HT1080 (cell line): ENCODE results near the gene TULP1. TPM values are rescaled to one million over a fixed set of nuclear protein-coding genes. Genes with fewer than 3 reads are reported as not detected.
"Not testable (repeated sequence)": the region's sequence is repeated elsewhere in the genome, so short reads cannot be mapped to it uniquely, and the experiment has no call there.

Experiments
- DNase-seq: peaks from one replicate; pipeline ENCODE4 v3.0.0-alpha.2; 2015; ENCODE audit warnings: low read depth
- polyA plus RNA-seq, 2 experiments: library from polyadenylated mRNA; depleted of rRNA; stranded (reverse); fragments of >200 nt; gene quantifications; 2 replicates each; pipeline ENCODE4 v1.2.3, GENCODE V29; 2015
- total RNA-seq: library from RNA; depleted of rRNA; stranded (reverse); fragments of >200 nt; shearing (Covaris generic); gene quantifications from 2 replicates; pipeline ENCODE4 v1.2.3, GENCODE V29; 2014; rRNA removed

Gene TULP1
- total RNA-seq: not detected in 2 replicates
- polyA plus RNA-seq (2015; cell fraction: cytosol; rRNA removed): not detected in 2 replicates
- polyA plus RNA-seq (2015; cell fraction: nucleus; rRNA removed): not detected in 2 replicates

DNA sequence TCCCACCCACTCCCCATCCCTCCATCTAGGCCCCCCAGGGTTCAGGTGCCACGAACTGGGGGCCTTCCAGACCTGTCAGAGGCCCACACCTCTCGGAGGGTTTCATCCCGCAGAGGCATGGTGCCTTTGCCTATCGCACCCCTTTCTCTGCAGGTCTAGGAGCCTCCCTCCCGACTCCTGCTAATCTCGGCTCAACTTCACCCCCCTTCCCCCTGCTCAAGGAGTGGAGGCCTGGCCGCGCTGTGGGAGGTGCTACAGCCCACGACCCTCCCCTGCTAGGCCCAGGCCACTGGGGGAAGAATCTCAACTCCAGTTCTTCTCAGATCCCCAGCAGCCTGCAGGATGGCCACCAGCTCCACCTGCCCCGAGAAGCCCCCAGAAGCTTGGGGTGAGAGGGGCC, at the start of gene TULP1:
Gene TULP1 (minus strand): TSS at position 157 of the 400 bp plus-strand sequence. CDS start 38 bp downstream, at position 119.
- DNase-seq: no peak

DNA sequence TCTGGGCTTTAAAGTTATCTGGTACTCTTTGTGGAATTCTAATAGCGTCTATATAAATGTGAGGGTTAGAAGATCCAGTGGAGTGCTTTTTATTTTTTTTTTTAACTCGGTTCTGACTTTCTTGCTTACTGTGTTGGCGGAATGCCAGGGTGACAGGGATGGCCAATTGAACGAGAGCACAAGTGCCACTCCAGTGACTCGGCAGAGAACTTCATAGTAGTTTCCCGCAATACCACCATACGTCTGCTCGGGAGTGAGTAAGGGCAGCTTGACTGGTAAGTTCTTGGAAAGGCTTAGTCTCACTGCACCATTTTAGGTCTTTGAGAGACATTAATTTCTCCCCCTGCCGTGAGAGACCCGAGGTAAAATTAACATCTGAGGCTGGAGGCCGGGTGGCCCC, 49.4 kb upstream of the TULP1 start:
- no peak for DNase-seq

DNA sequence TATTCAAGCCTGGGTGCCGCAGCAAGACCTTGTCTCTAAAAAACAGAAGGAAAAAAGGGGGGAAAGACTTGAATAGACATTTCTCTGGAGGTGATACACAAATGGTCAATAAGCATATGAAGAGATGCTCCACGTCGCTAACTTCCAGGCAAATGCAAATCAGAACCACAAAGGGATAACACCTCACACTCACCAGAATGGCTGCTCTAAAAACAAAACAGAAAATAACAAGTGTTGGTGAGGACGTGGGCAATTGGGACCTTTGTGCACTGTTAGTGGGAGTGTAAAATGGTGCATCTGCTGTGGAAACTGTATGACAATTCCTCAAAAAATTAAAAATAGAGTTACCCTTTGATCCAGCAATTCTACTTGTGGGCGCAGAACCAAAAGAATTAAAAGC, 48.4 kb upstream of the TULP1 start:
- no peak for DNase-seq

DNA sequence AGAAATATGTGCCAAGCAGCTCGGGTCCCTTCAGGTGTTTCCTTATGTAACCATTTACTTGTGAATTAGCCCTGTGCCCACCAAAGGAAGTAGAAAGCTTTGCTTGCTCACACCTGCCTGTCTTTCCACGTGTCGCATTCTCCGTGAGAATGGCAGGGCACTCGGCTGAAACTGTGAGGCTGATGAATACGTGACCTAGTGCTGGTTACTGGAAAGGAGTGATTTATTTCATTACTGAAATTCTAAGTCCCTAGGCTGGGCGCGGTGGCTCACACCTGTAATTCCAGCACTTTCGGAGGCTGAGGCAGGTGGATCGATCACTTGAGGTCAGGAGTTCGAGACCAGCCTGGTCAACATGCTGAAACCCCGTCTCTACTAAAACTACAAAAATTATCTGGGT, 45.9 kb upstream of the TULP1 start:
- DNase-seq: no peak

DNA sequence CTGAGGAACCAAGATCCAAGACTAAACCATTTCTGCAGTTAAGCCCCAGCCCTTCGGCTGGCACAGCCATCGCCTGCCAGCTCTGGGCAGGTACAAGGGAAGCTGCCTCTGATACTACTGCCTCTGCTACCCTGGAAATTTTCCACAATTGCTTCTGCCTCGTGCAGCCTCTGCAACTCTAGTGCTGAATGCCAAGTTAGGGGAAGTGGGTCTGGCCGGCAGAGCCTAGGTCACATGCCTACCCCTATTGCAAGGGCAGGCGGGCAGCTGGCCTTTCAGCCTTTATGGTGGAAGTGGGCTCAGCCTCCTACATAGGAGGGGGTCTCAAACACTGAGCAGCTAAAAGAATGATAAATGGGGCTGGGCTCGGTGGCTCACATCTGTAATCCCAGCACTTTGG, 44.5 kb upstream of the TULP1 start:
- no peak for DNase-seq

DNA sequence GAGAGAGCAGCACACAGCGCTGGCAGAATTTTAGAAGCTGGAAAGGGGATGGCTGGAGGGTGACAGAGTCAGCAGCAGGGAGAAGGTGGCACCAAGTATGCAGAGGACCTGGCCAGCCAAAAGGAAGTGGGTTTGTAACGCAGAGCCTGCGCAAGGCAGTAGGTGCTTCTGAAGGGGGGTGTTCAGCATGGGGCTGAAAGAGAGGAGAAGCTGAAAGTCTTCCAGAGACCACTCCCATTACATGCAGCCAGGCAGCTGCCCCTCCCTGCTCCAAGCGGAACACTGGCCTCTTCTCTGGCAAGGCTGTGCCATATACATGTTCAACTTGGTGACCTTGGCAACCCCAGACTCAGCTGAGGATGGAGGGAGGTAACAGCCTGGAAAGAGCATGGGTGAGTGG, 42.1 kb upstream of the TULP1 start:
- no peak for DNase-seq

DNA sequence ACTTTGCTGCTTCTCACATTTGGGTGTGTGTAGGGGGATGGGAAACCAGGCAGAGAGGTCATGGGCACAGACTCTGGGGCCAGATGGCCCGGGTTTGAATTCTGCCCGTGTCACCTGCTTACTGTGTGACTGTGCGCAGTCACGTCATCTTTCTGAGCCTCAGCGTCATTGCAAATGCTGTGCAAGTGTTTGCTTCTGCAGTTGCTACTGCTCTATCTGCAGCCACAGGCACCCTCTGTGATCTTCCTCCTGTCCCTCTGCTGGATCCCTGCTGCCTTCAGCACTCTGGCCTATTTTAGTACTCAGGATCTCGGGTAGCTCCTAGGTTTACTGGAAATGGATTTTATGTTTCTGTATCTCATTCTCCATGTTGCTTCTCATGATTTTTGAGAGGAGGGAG, 40.6 kb upstream of the TULP1 start:
- DNase-seq: no peak

DNA sequence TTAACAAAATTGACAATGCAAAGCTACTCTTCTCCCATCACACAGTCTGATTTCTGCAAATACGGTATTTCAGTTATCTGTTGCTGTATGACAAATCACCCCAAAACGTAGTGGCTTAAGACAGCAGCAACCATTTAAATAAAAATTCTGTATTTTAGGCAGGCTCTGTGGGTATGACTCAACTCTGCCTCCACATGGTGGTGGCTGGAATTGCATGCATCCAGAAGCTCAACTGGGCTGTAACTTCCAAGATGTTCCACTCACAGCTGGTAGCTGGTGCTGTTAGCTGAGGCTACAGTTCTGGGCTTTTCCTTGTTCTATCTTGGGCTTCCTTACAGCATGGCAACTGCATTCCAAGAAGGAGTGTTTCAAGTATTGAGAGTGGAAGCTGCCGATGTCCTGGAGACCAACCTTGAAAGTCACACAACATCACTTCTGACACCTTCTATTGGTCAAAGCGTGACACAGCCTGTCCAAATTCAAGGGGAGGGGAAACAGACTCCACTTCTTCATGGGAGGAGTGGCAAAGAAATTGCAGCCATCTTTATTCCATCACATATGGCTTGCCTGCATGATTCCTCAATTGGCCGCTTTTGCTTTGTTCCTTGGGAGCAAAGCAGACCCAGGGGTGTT, 39.7 kb upstream of the TULP1 start:
- peak; percentile 47 for DNase-seq

DNA sequence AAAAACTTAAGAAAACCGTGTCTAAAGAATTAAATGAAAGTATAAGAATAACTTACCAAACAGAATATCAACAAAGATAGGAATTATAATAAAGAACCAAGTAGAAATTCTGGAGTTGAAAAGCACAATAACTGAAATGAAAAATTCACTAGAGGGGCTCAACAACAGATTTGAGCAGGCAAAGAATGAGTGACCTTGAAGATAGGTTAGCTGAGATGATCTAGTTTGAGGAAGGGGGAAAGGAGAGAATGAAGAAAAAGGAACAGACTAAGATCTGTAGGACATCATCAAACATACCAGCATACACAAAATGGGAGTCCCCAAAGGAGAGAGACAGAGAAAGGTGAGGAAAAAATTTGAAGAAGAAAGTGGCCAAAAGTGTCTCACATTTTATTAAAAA, 37.7 kb upstream of the TULP1 start:
- DNase-seq: no peak

DNA sequence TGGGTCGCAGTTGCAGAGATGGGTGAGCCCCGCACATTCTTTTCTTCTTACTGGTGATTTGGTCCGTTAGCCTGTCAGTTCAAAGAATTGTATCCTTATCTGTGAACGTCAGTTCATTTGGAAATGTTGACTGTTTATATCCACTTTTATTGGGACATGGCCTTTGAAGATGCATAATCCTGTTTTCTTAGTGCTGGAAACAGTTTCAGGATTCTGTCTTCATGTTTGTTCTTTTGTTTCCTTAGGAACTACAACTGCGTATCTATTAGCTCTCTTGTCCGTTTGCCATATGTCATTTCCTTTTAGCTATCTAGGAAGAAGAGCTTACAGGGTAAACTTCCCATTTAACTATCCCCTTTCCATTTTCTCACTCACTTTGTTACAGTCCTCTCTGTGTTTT, 35.0 kb upstream of the TULP1 start:
- DNase-seq: no peak

DNA sequence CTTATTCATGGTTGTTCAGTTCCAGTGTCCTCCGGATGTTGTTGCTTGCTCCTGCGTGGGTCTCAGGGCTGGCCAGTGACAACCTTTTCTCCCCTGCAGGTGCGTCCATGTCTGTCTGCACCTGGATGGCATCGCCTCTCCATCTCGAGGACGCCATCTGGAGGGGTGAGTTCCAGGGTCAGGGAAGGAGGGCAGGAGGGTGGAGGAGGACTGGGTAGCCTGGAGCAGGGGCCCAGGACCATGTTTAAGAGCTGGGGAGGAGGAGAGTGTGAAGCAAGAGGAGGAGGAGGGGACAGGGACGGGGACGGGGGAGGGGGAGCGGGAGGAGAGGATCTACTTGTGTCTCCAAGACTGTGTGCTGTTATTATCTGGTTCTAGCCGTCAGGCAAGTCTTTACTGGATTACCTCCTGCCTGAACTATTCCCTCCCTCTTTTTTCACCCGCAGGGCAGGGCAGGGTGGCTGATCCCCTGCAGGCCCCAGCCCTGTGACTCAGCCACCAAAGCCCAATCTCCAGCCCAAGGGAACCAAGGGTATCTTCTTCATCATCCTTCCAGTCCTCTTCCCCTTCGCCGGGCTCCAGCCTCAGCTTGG, 32.2 kb upstream of the TULP1 start:
- no peak for DNase-seq

DNA sequence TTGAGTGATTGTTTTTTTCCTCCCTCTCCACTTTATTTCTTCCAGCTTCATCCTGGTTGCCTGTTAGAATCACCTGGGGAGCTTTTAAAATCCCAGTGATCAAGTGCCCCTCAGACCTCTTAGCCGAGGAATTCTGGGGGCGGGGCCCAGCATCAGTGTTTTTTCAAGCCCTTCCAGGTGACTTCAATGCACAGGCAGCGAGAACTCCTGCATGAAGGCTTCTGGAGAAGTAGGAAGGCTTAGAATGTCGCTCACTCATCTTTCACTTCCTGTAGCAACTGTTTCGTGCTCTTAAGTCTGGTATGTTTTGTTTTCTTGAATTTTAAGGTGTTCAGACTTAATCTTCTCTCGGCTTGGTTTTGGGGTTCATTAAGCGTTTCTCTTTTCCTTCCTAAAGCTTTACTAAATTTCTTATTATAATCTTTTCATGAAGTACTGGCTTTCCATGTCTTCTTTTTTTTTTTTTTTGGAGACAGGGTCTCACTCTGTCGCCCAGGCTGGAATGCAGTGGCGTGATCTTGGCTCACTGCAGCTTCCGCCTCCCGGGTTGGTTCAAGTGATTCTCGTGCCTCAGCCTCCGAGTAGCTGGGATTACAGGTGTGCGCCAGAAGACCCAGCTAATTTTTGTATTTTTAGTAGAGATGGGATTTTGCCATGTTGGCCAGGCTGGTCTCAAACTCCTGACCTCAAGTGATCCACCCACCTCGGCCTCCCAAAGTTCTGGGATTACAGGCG, 30.9 kb upstream of the TULP1 start:
- peak; percentile 11 for DNase-seq

DNA sequence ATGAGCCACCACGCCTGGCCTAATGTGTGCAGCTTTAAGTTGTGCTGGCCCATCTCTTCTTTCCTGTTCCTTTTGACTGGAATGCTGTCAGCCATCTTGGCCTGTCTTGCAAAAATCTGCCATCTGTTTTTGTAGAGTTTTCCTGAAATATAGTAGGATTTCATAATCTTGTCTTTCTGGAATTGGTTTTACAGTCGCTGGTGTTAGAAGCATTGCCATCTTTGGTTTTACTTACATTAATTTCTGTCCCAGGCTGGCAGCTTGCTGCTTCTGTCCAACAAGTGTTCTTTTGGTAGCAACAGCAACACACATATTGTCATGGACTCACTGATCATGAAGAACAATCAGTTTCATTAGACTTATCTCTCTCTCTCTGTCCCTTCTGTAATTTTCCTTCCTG, 29.1 kb upstream of the TULP1 start:
- DNase-seq: no peak

DNA sequence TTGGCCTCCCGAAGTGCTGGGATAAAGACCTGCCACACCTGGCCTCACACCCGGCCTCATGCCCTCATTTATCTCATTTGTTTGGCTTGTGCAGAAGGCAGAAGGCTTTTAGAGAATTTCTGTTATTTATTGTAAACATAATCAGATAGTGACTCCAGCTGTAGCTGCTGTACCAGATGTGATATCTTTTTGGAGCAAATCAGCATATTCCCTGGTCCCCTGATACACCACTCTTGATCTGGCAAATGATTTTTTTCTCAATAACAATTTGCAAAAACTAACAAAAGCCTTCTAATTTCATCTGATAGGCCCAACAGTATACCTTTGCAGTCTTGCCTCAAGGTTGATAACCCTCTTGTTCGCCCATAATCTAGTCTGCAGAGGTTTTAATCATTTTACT, 26.5 kb upstream of the TULP1 start:
- DNase-seq: no peak

DNA sequence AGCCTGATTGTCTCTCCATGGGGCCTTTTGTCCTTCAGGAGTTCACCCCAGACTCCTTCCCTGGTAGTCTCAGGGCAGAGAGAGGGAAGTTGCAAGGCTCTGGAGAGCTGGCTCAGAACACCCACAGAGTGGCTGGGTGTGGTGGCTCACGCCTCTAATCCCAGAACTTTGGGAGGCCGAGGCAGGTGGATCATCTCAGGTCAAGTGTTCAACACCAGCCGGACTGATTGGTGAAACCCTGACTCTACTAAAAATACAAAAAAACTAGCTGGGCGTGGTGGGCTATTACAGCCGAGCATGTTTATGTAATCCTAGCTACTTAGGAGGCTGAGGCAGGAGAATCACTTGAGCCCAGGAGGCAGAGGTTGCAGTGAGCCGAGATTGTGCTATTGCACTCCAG, 23.2 kb upstream of the TULP1 start:
- DNase-seq: not testable (repeated sequence)

DNA sequence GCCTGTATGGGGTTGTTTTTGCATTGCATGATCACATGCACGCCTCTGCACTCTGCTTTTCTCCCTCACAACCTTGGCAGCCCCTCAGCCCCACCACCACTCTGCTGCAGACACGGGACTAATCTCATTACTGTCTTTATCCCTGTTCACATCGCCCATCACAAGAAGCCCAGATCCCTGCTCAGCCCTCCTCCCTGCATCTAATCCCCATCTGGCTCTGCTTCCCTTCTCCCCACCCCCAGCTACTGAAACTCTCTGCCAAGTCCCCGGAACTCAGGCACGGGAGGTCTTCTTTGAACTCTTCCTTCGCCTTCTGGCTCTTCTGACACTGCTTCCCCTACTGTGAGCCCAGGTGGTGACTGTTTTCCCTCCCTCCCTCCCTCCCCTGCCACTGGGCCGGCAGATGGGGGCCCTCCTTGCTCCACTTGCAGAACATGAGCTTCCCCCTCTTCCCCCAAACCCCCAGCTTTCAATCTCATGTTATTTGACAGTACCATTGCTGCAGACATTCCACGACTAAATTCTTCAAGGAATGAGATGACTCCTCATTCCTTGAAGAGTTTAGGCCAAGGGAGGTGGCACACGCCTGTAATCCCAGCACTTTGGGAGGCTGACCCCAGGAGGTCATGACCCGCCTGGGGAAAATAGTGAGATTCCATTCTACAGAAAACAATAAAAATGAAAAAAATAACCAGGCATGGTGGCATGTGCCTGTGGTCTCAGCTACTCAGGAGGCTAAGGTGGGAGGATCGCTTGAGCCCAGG, 21.9 kb upstream of the TULP1 start:
- no peak for DNase-seq

DNA sequence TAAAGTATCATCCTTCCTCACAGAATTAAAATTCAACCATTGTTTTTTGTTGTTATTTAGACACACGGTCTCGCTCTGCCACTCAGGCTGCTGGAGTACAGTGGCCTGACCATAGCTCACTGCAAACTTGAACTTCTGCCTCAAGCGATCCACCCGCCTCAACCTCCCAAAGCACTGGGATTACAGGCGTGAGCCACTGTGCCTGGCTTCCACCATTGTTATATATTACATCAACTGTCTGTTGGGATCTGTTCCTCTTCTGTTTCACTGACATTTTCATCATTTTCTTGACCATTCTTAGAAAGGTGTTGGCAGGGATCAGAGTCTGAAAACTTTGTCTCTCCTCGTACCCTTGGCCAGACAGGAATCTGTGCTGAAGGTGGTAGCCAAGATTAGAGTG, 21.3 kb upstream of the TULP1 start:
- no peak for DNase-seq

DNA sequence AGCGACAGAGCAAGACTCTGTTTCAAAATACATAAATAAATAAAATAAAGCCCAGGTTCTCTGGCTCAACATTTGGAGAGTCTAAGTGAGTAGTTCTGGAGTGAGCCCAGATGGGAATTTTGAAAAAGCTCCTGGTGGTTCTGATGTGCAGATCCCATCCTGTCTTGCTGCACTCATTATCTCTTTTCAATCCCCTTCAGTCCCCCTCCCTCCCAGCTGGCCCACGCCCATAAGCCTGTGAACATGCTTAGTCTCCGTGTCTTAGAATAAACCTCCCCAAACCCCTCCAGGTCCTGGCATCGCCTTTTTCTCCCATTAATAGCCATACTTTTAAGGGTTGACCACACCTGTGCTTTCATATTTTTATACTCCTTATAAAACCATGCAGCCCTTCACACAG, 19.4 kb upstream of the TULP1 start:
- DNase-seq: no peak

DNA sequence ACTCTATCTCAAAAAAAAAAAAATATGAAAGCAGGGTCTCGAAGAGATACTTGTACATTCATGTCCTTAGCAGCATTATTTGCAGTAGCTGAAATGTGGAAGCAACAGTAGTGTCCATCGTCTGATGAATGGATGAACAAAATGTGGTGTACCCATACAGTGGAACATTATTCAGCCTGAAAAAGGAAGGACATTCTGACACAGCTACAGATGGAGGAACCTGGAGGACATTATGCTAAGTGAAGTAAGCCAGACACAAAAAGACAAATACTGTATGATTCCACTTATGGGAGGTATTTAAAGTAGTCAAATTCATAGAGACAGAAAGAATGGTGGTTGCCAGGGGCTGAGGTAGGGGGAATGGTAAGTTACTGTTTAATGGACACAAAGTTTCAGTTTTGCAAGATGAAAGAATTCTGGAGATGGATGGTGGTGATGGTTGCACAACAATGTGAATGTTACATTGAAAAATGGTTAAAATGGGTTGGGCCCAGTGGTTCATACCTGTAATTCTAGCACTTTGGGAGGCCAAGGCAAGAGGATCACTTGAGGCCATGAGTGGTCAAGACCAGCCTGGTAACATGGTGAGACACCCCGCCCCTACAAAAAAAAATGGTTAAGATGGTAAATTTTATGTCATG, 11.8 kb upstream of the TULP1 start:
- DNase-seq: no peak

DNA sequence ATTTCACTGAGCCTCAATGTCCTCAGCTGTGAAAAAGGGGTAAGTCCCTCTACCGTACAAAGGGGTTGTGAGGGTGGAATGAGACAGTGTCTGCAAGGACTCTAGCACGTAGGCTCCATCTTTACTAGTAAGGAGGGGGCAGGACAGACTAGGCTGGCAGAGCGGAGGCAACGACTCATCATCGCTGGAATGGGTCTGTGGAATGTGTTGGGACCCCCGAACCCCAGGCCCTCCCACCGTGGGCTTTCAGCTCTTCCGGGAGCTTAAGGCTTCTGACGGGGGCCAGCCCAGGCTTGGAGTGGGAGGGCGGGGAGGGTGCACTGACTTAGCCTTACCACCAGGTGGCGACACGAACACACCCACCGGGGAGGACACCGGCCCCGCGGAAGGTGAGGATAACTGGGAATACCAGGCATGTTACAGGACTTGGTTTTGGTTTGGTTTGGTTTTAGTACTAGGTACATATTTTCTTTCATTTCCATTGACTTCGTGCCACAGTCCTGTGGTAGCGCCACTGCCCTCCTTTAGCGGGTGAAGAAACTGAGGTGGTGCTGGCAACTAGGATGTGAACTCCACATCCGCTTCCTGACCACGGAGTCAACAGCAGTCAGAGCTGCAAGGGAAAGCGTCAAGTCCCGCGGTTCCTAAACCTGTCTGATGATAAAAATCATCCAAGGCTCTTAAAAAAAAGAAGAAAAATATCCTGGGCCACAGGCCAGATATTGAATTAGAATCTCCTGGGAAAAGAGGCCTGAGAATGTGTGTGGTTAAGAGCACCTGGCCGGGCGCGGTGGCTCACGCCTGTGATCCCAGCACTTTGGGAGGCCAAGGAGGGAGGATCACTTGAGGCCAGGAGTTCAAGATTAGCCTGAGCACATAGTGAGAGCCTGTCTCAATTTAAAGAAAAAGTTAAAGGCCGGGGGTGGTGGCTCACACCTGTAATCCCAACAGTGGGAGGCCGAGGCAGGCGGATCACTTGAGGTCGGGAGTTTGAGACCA, 10.3 kb upstream of the TULP1 start:
- DNase-seq: peak; percentile 64
